Activated T-helper 1 cell treated with anti-CD3 and anti-CD28 coated beads, Interleukin-2, amount 50 U/mL, for 16 hours (primary cell): ENCODE measurements around the gene ABI1.
"Not testable (repeated sequence)": the region's sequence is repeated elsewhere in the genome, so short reads cannot be mapped to it uniquely, and the experiment has no call there.

Experiments used
- DNase-seq, 2 donors: peaks; one replicate each; pipeline ENCODE4 v3.0.0-alpha.2; 2020; ENCODE audit warnings: low read depth in 1 of 2, low spot score in 1 of 2

Gene ABI1

GRCh38 chr10:26805567-26806245 is 55.1 kb downstream of the ABI1 start:
- DNase-seq: no peak

- no peak for DNase-seq
Measured at GRCh38 chr10:26804418-26805393, 56.1 kb downstream of the ABI1 start.

- no peak for DNase-seq
Measured at GRCh38 chr10:26803849-26804248, 56.9 kb downstream of the ABI1 start.

GRCh38 chr10:26802527-26802926 is 58.2 kb downstream of the ABI1 start:
- DNase-seq: no peak

- no peak for DNase-seq
Measured at GRCh38 chr10:26801831-26802230, 58.9 kb downstream of the ABI1 start.

- DNase-seq: no peak
Measured at GRCh38 chr10:26801274-26801673, 59.5 kb downstream of the ABI1 start.

GRCh38 chr10:26800468-26800867 is 60.3 kb downstream of the ABI1 start:
- DNase-seq: no peak

- no peak for DNase-seq
Measured at GRCh38 chr10:26799342-26799741, 61.4 kb downstream of the ABI1 start.

GRCh38 chr10:26798298-26798697 is 62.5 kb downstream of the ABI1 start:
- DNase-seq: no peak

- no peak for DNase-seq
Measured at GRCh38 chr10:26797340-26797739, 63.4 kb downstream of the ABI1 start.

GRCh38 chr10:26792758-26793495 is 67.8 kb downstream of the ABI1 start:
- no peak for DNase-seq

GRCh38 chr10:26790221-26790995 is 70.3 kb downstream of the ABI1 start:
- no peak for DNase-seq

GRCh38 chr10:26789779-26790178 is 71.0 kb downstream of the ABI1 start:
- DNase-seq: not testable (repeated sequence)

GRCh38 chr10:26787362-26787761 is 73.4 kb downstream of the ABI1 start:
- no peak for DNase-seq

- no peak for DNase-seq
Measured at GRCh38 chr10:26781797-26782196, 79.0 kb downstream of the ABI1 start.

- no peak for DNase-seq
Measured at GRCh38 chr10:26780793-26781601, 79.8 kb downstream of the ABI1 start.

GRCh38 chr10:26780106-26780792 is 80.5 kb downstream of the ABI1 start:
- DNase-seq: no peak

GRCh38 chr10:26779176-26779860 is 81.4 kb downstream of the ABI1 start:
- DNase-seq: no peak

GRCh38 chr10:26777686-26778085 is 83.1 kb downstream of the ABI1 start:
- DNase-seq: no peak
